Effector memory CD8-positive, alpha-beta T cell (primary cell): ENCODE data around the gene TCP1.
"Not testable (repeated sequence)": the region's sequence is repeated elsewhere in the genome, so short reads cannot be mapped to it uniquely, and the experiment has no call there.

Experiments used
- ATAC-seq: fragments of 150-1000 bp; cut with Tn5 transposase; replicated peaks from 2 replicates; pipeline ENCODE4 v1.10.0; 2021; ENCODE audit warnings: mild to moderate bottlenecking, moderate library complexity
- DNase-seq, 3 experiments: peaks; one replicate each; pipeline ENCODE4 v3.0.0; 2021
- H3K27ac Mint-ChIP-seq, 2 donors: one replicate each; pipeline ENCODE4 v1.8.0; 2022; ENCODE audit warnings: mild to moderate bottlenecking in 2 of 2, mixed read lengths in 2 of 2, moderate library complexity in 2 of 2
- H3K27me3 Mint-ChIP-seq, 2 donors: one replicate each; pipeline ENCODE4 v1.8.0; 2022; ENCODE audit warnings: mixed read lengths in 2 of 2
- H3K36me3 Mint-ChIP-seq: one replicate; pipeline ENCODE4 v1.8.0; 2022; ENCODE audit warnings: mild to moderate bottlenecking, moderate library complexity, mixed read lengths; ENCODE audit not compliant: insufficient read depth
- H3K4me1 Mint-ChIP-seq, 2 donors: one replicate each; pipeline ENCODE4 v1.8.0; 2022; ENCODE audit warnings: low read depth in 2 of 2, mixed read lengths in 2 of 2
- H3K4me3 Mint-ChIP-seq, 2 donors: one replicate each; pipeline ENCODE4 v1.8.0; 2022; ENCODE audit warnings: mild to moderate bottlenecking in 2 of 2, mixed read lengths in 2 of 2, moderate library complexity in 2 of 2
- H3K9me3 Mint-ChIP-seq, 2 donors: one replicate each; pipeline ENCODE4 v1.8.0; 2022; ENCODE audit warnings: mixed read lengths in 2 of 2

TCP1 gene

DNA sequence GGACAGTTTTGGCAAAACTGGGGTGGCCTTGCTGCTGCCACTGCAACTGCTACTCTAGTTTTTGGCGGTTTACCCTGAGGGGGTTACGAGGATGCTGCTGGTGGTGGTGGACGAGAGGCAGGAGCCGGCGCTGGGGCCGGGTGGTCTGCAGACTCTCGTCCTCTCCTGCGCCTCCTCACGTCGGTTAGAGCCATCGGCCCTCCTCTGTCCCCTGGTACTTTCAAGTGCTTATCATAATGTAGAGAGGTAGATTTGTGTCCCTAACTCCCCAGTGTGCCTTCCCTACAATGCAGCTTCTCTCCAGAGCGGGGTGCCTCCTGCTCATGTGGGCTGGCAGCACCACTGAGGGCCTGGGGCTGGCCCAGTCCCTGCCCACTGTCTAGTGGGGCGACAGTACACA is 36.6 kb upstream of the TCP1 start:
- Mint-ChIP-seq H3K27me3 (peaks cover 7 to 21% of the 10 kb centered on the region in 2 donors), H3K36me3 (no peaks in the 10 kb centered on the region), H3K27ac (no peak overlapping the region), H3K4me1 (peaks cover 0 to 5% of the 10 kb centered on the region in 2 donors), H3K9me3 (no peaks in the 10 kb centered on the region), H3K4me3 (no peak overlapping the region)
- ATAC-seq, result no peak
- no peak for DNase-seq

DNA sequence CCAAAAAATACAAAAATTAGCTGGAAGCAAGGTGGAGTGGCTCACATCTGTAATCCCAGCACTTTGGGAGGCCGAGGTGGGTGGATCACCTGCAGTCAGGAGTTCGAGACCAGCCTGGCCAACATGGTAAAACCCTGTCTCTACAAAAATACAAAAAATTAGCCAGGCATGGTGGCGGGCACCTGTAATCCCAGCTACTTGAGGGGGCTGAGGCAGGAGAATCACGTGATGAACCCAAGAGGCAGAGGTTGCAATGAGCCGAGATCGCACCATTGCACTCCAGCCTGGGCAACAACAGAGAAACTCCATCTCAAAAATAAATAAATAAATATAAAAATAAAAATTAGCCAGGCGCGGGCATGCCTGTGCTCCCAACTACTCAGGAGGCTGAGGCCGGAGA is 35.3 kb upstream of the TCP1 start:
- ATAC-seq, H3K27ac Mint-ChIP-seq, H3K4me3 Mint-ChIP-seq, H3K36me3 Mint-ChIP-seq, H3K27me3 Mint-ChIP-seq, H3K9me3 Mint-ChIP-seq, DNase-seq: not testable (repeated sequence)
- peaks cover 11 to 12% of the 10 kb centered on the region in 2 donors for H3K4me1 Mint-ChIP-seq

DNA sequence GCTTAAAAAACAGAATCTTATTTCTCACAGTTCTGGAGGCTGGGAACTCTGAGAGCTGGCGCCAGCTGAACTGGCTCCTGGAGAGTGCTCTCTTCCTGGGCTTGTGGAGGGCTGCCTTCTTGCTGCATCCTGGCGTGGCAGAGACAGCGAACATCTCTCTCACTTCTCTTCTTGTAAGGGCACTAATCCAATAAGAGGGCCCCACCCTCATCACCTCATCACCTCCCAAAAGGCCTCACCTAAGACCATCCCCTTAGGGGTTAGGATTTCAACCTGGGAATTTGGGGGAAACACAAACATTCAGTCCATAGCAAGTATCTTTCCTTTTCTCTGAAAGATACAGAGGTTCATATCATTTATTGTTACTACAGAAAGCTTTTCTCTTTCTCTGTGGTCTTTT is 34.6 kb upstream of the TCP1 start:
- Mint-ChIP-seq H3K36me3 (no peaks in the 10 kb centered on the region), H3K9me3 (no peaks in the 10 kb centered on the region), H3K4me1 (peaks cover 16% of the 10 kb centered on the region in 2 donors), H3K4me3 (no peak overlapping the region), H3K27me3 (peaks cover 0 to 10% of the 10 kb centered on the region in 2 donors), H3K27ac (no peak overlapping the region)
- ATAC-seq (no peak), DNase-seq (no peak)

DNA sequence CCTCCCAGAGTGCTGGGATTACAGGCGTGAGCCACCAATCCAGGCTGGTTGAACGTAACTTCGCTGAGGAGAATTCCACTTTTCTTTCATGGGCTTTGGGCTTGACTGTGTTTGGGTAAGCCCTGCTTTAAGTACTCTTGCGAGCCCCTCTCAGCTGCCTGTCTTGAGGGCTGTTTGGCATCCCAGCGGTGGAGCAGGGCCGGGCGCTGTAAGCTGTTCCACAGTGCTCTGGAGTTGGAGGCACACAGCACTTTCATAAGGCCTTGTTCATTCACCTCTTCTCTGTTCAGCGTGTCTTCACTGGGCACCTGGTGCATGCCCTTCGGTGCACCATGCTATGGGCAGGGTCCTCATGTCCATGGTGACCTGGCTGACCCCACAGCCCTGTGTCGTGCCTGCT is 32.3 kb upstream of the TCP1 start:
- Mint-ChIP-seq H3K4me3 (no peak overlapping the region), H3K27me3 (peaks cover 0 to 10% of the 10 kb centered on the region in 2 donors), H3K36me3 (no peaks in the 10 kb centered on the region), H3K9me3 (no peaks in the 10 kb centered on the region), H3K4me1 (peaks cover 16% of the 10 kb centered on the region in 2 donors), H3K27ac (no peak overlapping the region)
- DNase-seq (no peak), ATAC-seq (no peak)

DNA sequence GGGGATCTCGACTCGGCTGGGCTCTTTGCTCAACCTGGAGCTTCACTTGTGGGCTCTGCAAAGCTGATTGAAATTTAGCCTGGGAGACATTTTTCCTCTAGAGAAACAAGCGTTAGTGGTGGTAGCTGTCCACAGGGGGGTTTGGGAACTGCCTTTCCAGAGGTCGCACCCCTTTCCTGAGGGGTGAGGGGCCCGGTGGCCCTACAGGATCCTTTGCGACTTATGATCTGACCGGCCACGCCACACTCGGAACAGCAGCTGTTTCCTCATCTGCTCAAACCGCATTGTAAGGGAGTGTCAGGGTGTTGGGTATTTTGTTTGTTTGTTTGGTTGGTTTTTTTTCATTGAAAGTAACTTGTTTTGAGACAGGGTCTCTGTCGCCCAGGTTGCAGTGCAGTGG is 31.7 kb upstream of the TCP1 start:
- H3K27ac Mint-ChIP-seq, result no peak overlapping the region
- no peaks in the 10 kb centered on the region for H3K36me3 Mint-ChIP-seq
- no peak for ATAC-seq

DNA sequence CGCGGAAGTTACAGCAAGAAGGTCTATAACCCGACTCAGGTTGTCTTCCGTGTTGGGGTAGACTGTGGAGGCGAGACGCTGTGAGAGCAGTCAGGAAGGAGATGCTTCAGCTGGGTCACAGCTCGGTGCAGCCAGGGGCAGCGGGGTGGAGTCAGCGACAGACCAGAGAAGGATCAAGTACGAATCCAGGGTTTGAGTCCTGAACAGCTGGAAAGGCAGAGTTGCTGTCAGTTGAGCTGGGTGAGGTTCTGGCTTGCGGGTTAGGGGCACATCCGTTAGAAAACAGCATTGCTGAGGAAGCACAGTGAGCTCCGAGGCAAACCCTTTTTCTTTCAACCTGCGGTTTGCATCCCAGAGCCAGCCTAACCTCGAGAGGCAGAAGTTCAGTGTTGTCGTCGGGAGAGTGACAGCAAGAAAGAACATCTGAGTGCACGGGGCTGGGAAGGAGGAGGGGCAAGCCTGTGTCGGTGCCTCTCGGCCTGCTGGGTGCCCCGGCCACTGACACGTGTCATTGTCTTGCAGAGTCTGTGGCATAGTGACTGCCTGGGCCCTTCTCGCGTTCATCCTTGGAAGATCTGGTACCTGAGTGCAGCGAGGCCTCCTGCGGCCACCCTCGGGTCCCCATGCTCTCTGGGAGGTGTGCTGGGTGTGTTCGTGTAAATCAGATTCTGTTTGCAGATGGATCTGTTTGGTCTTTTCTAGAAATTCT is 30.7 kb upstream of the TCP1 start:
- peak; percentile 80 for ATAC-seq
- Mint-ChIP-seq H3K27ac (peak overlapping the region; percentile 54 to 62), H3K4me1 (peaks cover 16% of the 10 kb centered on the region in 2 donors), H3K36me3 (no peaks in the 10 kb centered on the region), H3K27me3 (peaks cover 0 to 10% of the 10 kb centered on the region in 2 donors), H3K9me3 (no peaks in the 10 kb centered on the region), H3K4me3 (peak overlapping the region; percentile 72 to 74)
- peak in 1 of 3 experiments; percentile 4 for DNase-seq

More for the DNA sequence above, 31.7 kb upstream of the TCP1 start:
- DNase-seq, result no peak
- peaks cover 0 to 10% of the 10 kb centered on the region in 2 donors for H3K27me3 Mint-ChIP-seq
- H3K9me3 Mint-ChIP-seq, result no peaks in the 10 kb centered on the region
- H3K4me3 Mint-ChIP-seq, result no peak overlapping the region
- peaks cover 16% of the 10 kb centered on the region in 2 donors for H3K4me1 Mint-ChIP-seq

DNA sequence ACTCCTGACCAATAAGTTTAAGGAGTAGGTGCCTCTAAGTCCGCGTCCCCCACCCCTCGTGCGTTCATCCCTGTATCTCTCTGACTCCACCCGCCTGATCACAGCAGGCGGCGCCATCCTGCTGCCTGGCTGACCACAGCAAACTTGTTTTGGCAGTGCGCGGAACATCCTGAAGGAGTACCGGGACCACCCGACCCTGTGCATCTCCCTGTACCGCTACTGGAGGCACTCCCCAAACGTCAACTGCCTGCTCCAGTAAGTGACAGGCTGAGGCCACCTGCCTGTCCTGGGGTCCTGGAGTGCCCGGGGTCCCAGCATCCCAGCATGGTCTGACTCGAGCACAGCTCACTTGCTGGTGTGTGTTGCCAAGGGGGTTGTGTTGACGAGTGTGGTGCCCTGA is 29.7 kb upstream of the TCP1 start:
- H3K4me1 Mint-ChIP-seq, result peaks cover 16% of the 10 kb centered on the region in 2 donors
- no peaks in the 10 kb centered on the region for H3K9me3 Mint-ChIP-seq
- H3K27me3 Mint-ChIP-seq, result peaks cover 0 to 10% of the 10 kb centered on the region in 2 donors
- H3K36me3 Mint-ChIP-seq, result no peaks in the 10 kb centered on the region
- ATAC-seq (no peak), DNase-seq (no peak)
- H3K27ac Mint-ChIP-seq, result peak overlapping the region in 1 of 2 donors; percentile 62
- peak overlapping the region in 1 of 2 donors; percentile 74 for H3K4me3 Mint-ChIP-seq

DNA sequence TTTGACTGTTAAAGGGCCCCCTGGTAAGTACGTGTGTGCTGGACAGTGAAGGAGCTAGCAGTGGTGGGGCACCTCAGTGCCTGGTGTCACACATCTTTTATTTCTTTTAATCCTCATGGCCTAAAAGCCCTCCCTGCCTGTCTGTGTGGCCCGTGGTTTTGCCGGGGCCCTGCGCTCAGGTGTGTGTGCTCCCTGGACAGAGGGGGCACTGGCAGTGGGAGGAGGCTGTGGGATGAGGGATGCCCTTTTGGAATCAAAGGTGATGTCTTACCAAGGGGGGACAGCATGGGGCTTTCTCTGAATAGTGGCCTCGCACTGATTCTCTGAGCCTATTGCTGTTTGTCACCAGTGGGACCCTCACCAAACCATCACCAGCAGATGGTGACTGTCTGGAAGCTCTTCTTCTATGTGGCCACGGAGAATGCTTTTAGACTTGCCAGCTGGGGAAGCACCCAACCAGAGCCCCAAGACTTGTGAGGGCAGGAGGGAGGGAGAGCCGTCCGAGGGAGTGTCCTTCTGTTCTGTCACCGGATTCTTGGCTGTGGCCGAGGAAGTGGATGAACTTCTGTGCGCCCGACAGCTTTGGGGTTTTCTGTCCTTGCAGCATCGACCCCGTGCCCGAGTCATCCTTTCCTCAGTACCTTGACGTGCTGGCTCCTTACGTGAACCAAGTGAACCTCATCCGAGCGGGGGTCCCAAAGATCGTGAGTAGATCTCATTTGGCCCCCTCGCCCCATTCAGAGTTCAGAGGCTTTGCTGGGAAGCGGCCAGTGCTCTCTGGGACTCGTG is 28.7 kb upstream of the TCP1 start:
- Mint-ChIP-seq H3K9me3 (no peaks in the 10 kb centered on the region), H3K36me3 (no peaks in the 10 kb centered on the region), H3K27ac (no peak overlapping the region), H3K4me1 (peaks cover 16% of the 10 kb centered on the region in 2 donors), H3K4me3 (no peak overlapping the region), H3K27me3 (peaks cover 0 to 7% of the 10 kb centered on the region in 2 donors)
- no peak for DNase-seq
- no peak for ATAC-seq

DNA sequence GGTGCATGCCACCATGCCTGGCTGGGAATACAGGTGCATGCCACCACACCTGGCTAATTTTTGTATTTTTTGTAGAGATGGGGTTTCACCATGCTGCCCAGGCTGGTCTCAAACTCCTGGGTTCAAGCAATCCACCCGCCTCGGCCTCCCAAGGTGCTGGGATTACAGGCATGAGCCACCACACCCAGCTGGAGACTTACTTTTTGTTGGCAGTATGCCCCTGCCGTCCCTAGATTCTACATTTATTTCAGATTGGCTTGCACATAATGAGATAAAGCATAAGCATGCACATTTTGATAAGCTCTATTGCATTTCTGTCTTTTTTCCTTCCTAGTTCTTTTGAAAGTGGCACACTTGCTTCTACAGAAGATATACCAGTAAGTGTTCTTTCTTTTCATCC is 27.4 kb upstream of the TCP1 start:
- not testable (repeated sequence) for H3K27me3 Mint-ChIP-seq, H3K36me3 Mint-ChIP-seq, H3K9me3 Mint-ChIP-seq, DNase-seq, ATAC-seq, H3K27ac Mint-ChIP-seq, H3K4me3 Mint-ChIP-seq
- H3K4me1 Mint-ChIP-seq, result peaks cover 16% of the 10 kb centered on the region in 2 donors

DNA sequence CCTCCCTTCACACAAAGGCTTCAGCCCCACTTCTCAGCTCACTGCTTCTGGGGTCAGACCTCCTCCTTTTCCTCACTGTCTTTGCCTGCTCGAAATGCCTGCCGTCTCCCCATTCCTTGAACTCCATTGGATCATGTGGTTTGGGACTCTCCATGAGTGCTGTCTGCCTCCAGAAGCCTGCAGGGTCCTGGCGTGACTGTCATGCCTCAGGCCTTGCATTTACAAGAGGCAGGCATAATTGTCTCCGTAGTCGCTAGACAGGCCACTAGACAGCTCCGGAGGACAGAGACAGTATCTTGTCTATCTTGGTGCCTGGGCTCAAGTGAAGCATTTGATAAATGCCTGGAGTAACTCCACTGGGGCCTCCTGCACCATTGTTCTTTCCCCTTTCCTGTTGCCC is 26.0 kb upstream of the TCP1 start:
- H3K4me1 Mint-ChIP-seq, result peaks cover 12 to 13% of the 10 kb centered on the region in 2 donors
- H3K27me3 Mint-ChIP-seq, result no peaks in the 10 kb centered on the region
- H3K27ac Mint-ChIP-seq, result no peak overlapping the region
- DNase-seq (no peak), ATAC-seq (no peak)
- H3K4me3 Mint-ChIP-seq, result no peak overlapping the region
- no peaks in the 10 kb centered on the region for H3K36me3 Mint-ChIP-seq
- no peaks in the 10 kb centered on the region for H3K9me3 Mint-ChIP-seq

DNA sequence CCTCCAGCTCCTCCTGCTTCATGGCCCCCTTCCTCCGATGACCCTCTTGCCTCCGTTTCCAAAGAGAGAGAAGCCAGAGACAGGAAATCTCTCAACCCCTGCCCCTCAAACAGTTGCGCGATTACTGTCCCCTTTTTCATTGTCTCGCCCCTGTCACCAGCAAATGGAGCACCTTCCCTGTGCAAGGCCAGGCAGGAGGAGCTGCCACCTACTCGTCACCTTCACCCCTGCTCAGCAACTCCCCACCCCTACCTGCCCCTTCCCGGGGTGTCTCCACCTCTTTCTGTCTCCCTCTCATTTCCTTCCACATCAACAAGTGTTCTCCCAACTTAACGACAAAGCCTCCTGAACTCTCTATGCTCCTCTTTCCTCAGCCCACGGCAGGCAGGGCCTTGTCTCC is 24.4 kb upstream of the TCP1 start:
- Mint-ChIP-seq H3K36me3 (no peaks in the 10 kb centered on the region), H3K4me1 (no peaks in the 10 kb centered on the region), H3K9me3 (no peaks in the 10 kb centered on the region), H3K4me3 (no peak overlapping the region), H3K27me3 (no peaks in the 10 kb centered on the region), H3K27ac (no peak overlapping the region)
- ATAC-seq (no peak), DNase-seq (no peak)

DNA sequence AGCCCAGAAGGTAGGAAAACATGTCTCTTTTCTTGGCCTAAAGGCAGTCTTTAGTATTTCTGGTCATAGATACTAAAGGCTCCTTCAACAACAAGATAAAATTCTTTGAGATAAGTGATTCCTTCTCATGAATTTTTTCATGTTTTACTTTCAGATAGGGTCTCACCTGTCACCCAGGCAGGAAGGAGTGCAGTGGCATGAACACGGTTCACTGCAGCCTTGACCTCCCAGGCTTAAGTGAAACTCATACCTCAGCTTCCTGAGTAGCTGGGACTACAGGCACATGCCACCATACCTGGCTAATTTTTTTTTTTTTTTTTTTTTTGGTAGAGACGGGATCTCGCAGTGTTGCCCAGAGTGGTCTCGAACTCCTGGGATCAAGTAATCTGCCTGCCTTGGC is 19.7 kb upstream of the TCP1 start:
- H3K27ac Mint-ChIP-seq, result peak overlapping the region in 1 of 2 donors; percentile 33
- ATAC-seq (no peak), DNase-seq (no peak)
- H3K27me3 Mint-ChIP-seq, result no peaks in the 10 kb centered on the region
- H3K4me1 Mint-ChIP-seq, result no peaks in the 10 kb centered on the region
- H3K36me3 Mint-ChIP-seq, result no peaks in the 10 kb centered on the region
- no peak overlapping the region for H3K4me3 Mint-ChIP-seq
- H3K9me3 Mint-ChIP-seq, result no peaks in the 10 kb centered on the region

DNA sequence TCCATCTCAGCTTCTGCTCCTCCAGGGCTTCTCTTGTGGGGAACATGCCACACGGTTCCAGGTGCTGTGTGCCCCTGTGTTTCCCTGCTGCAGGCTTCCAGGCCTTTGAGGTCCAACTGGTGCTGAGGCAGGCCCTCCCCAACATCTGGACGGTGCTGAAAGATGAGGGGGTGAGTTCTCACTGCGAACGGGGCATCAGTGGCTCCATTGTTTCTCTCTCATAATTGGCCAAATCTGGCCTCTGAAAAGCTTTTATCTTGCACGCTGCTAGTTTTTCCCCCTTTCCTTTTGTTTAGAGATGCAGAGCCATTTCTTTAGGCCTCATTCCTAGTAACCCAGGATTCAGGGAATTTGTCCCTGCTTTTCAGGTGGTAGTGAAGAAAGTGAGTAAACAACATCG is 19.2 kb upstream of the TCP1 start:
- Mint-ChIP-seq H3K27ac (no peak overlapping the region), H3K4me3 (no peak overlapping the region), H3K4me1 (no peaks in the 10 kb centered on the region), H3K9me3 (no peaks in the 10 kb centered on the region), H3K36me3 (no peaks in the 10 kb centered on the region), H3K27me3 (no peaks in the 10 kb centered on the region)
- ATAC-seq (no peak), DNase-seq (no peak)
